Kidney (tissue), 14 donors: ENCODE results near the gene SIK3. TPM values are rescaled to one million over a fixed set of nuclear protein-coding genes. Genes with fewer than 3 reads are reported as not detected.

ENCODE experiments used
- DNase-seq, 5 donors: peaks; one replicate each; pipeline ENCODE4 v3.0.0-alpha.2; 2013 to 2020
- FAIRE-seq: peaks from 2 replicates; lab custom pipeline; 2012; peaks lifted over from hg19 to GRCh38; lab: Jason Lieb, UNC
- H3K27ac ChIP-seq, 2 donors: one replicate each; pipeline ENCODE4 v1.7.0; 2013; ENCODE audit warnings: low read depth in 2 of 2, low read length in 2 of 2, inconsistent platforms in 1 of 2
- H3K27me3 ChIP-seq: one replicate; pipeline ENCODE4 v1.7.1; 2013; ENCODE audit warnings: low read length, inconsistent platforms; ENCODE audit not compliant: control insufficient read depth, insufficient read depth
- H3K36me3 ChIP-seq, 3 donors: one replicate each; pipeline versions ENCODE4 v1.7.0 to v1.7.1; 2013; ENCODE audit warnings: low read length in 3 of 3, control low read depth in 1 of 3, inconsistent platforms in 1 of 3; ENCODE audit not compliant: insufficient read depth in 3 of 3, control insufficient read depth in 2 of 3
- H3K4me1 ChIP-seq, 3 donors: one replicate each; pipeline versions ENCODE4 v1.7.0 to v1.7.1; 2013; ENCODE audit warnings: low read length in 3 of 3, inconsistent platforms in 1 of 3, low read depth in 1 of 3; ENCODE audit not compliant: control insufficient read depth in 2 of 3, insufficient read depth in 2 of 3
- H3K4me3 ChIP-seq, 3 donors: one replicate each; pipeline versions ENCODE4 v1.7.0 to v1.8.1; 2013; ENCODE audit warnings: low read length in 3 of 3, control low read depth in 1 of 3, inconsistent platforms in 1 of 3
- H3K9ac ChIP-seq, 3 donors: one replicate each; pipeline versions ENCODE4 v1.7.0 to v1.7.1; 2013; ENCODE audit warnings: low read length in 3 of 3, control low read depth in 1 of 3, inconsistent platforms in 1 of 3
- H3K9me3 ChIP-seq, 3 donors: one replicate each; pipeline versions ENCODE4 v1.7.0 to v1.7.1; 2013; ENCODE audit warnings: low read length in 3 of 3, control low read depth in 1 of 3, inconsistent platforms in 1 of 3; ENCODE audit not compliant: control insufficient read depth in 2 of 3, insufficient read depth in 1 of 3
- CTCF ChIP-seq: IDR thresholded peaks from 3 replicates; pipeline ENCODE4 v1.5.1; 2012; ENCODE audit warnings: mild to moderate bottlenecking, moderate library complexity, borderline replicate concordance; ENCODE audit not compliant: insufficient read depth; ENCODE audit errors: extremely low read depth
- intact Hi-C: fragments of 100-400 bp; cut with DNase I; formaldehyde crosslinking; loops from one replicate; pipeline ENCODE4 v1.11.1; 2022
- polyA plus RNA-seq: library from polyadenylated mRNA; stranded (reverse); fragments of 350-450 nt; fragmentation: Illumina TruSeq; extraction: RNeasy Lipid Tissue Mini Kit (QIAGEN cat#74804); gene quantifications from one replicate; pipeline ENCODE4 v1.2.3, GENCODE V29; 2014; ENCODE audit warnings: low read depth, low replicate concordance; ENCODE audit not compliant: insufficient read depth
- total RNA-seq: library from RNA; stranded (reverse); fragmentation: NEBNext Ultra II Directional; extraction: Animal tissue kit (Norgen Biotek cat#: 25700); gene quantifications from one replicate; pipeline ENCODE4 v1.2.1, GENCODE V29; 2021
- donor health status: control.
- donor health status: control.
- donor health status: control.
- donor health status: control.
- donor health status: control.
- donor health status: DM: yes; HTN: yes; CAD: no.
- donor health status: Normal renal cell carcinoma (clear cell type).

SIK3 gene
- total and polyA plus RNA-seq, 2 donors from 2014 or later = 12.3 to 50.7 TPM

GRCh38 chr11:116844722-116845121, 253.5 kb downstream of the SIK3 start:
- H3K27me3 ChIP-seq = no peaks in the 10 kb centered on the region
- no peak for TF ChIP-seq CTCF
- peaks cover 4 to 41% (median 23%) of the 10 kb centered on the region in 3 donors for H3K36me3 ChIP-seq
- no peak overlapping the region for H3K27ac ChIP-seq
- H3K4me1 ChIP-seq = peaks cover 0 to 9% (median 0%) of the 10 kb centered on the region in 3 donors
- no peak for FAIRE-seq
- no peak overlapping the region for H3K4me3 ChIP-seq
- intact Hi-C loops = no loop called here
- no peaks in the 10 kb centered on the region for H3K9me3 ChIP-seq
- no peak for DNase-seq
- H3K9ac ChIP-seq = no peak overlapping the region

GRCh38 chr11:116843661-116844060, 254.6 kb downstream of the SIK3 start:
- FAIRE-seq = no peak
- peaks cover 0 to 9% (median 0%) of the 10 kb centered on the region in 3 donors for H3K4me1 ChIP-seq
- intact Hi-C loops = no loop called here
- no peak overlapping the region for H3K27ac ChIP-seq
- no peak for TF ChIP-seq CTCF
- H3K27me3 ChIP-seq = no peaks in the 10 kb centered on the region
- DNase-seq = no peak
- no peak overlapping the region for H3K9ac ChIP-seq
- H3K36me3 ChIP-seq = peaks cover 4 to 34% (median 18%) of the 10 kb centered on the region in 3 donors
- no peaks in the 10 kb centered on the region for H3K9me3 ChIP-seq
- H3K4me3 ChIP-seq = no peak overlapping the region

- no peak overlapping the region for H3K4me3 ChIP-seq
- H3K4me1 ChIP-seq = peaks cover 0 to 9% (median 0%) of the 10 kb centered on the region in 3 donors
- DNase-seq (no peak), FAIRE-seq (no peak)
- no peaks in the 10 kb centered on the region for H3K27me3 ChIP-seq
- intact Hi-C loops = no loop called here
- no peak for TF ChIP-seq CTCF
- no peak overlapping the region for H3K27ac ChIP-seq
- no peak overlapping the region for H3K9ac ChIP-seq
- H3K36me3 ChIP-seq = peaks cover 4 to 30% (median 18%) of the 10 kb centered on the region in 3 donors
- H3K9me3 ChIP-seq = no peaks in the 10 kb centered on the region
Observed at GRCh38 chr11:116842909-116843308, 255.3 kb downstream of the SIK3 start.

GRCh38 chr11:116842117-116842516, 256.1 kb downstream of the SIK3 start:
- intact Hi-C loops = no loop called here
- Histone ChIP-seq H3K4me3 (no peak overlapping the region), H3K4me1 (peaks cover 0 to 9% (median 4%) of the 10 kb centered on the region in 3 donors), H3K9ac (no peak overlapping the region), H3K27ac (no peak overlapping the region), H3K36me3 (peaks cover 3 to 22% (median 15%) of the 10 kb centered on the region in 3 donors), H3K9me3 (no peaks in the 10 kb centered on the region), H3K27me3 (no peaks in the 10 kb centered on the region)
- DNase-seq = no peak
- FAIRE-seq = no peak
- no peak for TF ChIP-seq CTCF
